Measurements from ENCODE around the gene FUT4. TPM values are rescaled to one million over a fixed set of nuclear protein-coding genes. Genes with fewer than 3 reads are reported as not detected.
"Not testable (repeated sequence)": the region's sequence is repeated elsewhere in the genome, so short reads cannot be mapped to it uniquely, and the experiment has no call there.

Gene FUT4
- total RNA-seq, 1 donor from 2014 or later: 7.2 TPM

- no peak for DNase-seq (ENCODE audit: low spot score)
- no peak for ATAC-seq
- intact Hi-C loops (cut with DNase I): no loop called here
Observed at GRCh38 chr11:94559361-94559760, 15.6 kb downstream of the FUT4 start.

GRCh38 chr11:94560834-94561233 is 17.1 kb downstream of the FUT4 start:
- DNase-seq (ENCODE audit: low spot score) (no peak), ATAC-seq (no peak)
- intact Hi-C loops (cut with DNase I): no loop called here

GRCh38 chr11:94563176-94563847 is 19.6 kb downstream of the FUT4 start:
- peak; percentile 78 for ATAC-seq
- no peak for DNase-seq (ENCODE audit: low spot score)
- intact Hi-C loops (cut with DNase I): no loop called here

GRCh38 chr11:94563848-94564467 is 20.2 kb downstream of the FUT4 start:
- DNase-seq (ENCODE audit: low spot score) (no peak), ATAC-seq (no peak)
- intact Hi-C loops (cut with DNase I): no loop called here

- intact Hi-C loops (cut with DNase I): no loop called here
- no peak for DNase-seq (ENCODE audit: low spot score)
- no peak for ATAC-seq
Observed at GRCh38 chr11:94567181-94567670, 23.5 kb downstream of the FUT4 start, which contains the start of gene PIWIL4. Gene PIWIL4 (plus strand): TSS chr11:94567368. CDS start chr11:94567519, 151 bp downstream.

- no peak for DNase-seq (ENCODE audit: low spot score)
- no peak for ATAC-seq
- intact Hi-C loops (cut with DNase I): no loop called here
Observed at GRCh38 chr11:94568200-94568599, 24.5 kb downstream of the FUT4 start.

GRCh38 chr11:94568717-94569116 is 25.0 kb downstream of the FUT4 start:
- intact Hi-C loops (cut with DNase I): no loop called here
- no peak for ATAC-seq
- DNase-seq (ENCODE audit: low spot score): no peak

- intact Hi-C loops (cut with DNase I); DNase-seq (ENCODE audit: low spot score); ATAC-seq: not testable (repeated sequence)
Observed at GRCh38 chr11:94572975-94573374, 29.3 kb downstream of the FUT4 start.

GRCh38 chr11:94574193-94574961 is 30.7 kb downstream of the FUT4 start:
- ATAC-seq (peak; percentile 26), DNase-seq (ENCODE audit: low spot score) (no peak)
- intact Hi-C loops (cut with DNase I): no loop called here

- intact Hi-C loops (cut with DNase I): no loop called here
- ATAC-seq: no peak
- no peak for DNase-seq (ENCODE audit: low spot score)
Observed at GRCh38 chr11:94576306-94576705, 32.6 kb downstream of the FUT4 start.

- no peak for DNase-seq (ENCODE audit: low spot score)
- intact Hi-C loops (cut with DNase I): no loop called here
- no peak for ATAC-seq
Observed at GRCh38 chr11:94577841-94578240, 34.1 kb downstream of the FUT4 start.

GRCh38 chr11:94581926-94582325 is 38.2 kb downstream of the FUT4 start:
- intact Hi-C loops (cut with DNase I): no loop called here
- no peak for DNase-seq (ENCODE audit: low spot score)
- ATAC-seq: no peak

- intact Hi-C loops (cut with DNase I): no loop called here
- no peak for DNase-seq (ENCODE audit: low spot score)
- ATAC-seq: no peak
Observed at GRCh38 chr11:94583213-94583865, 39.6 kb downstream of the FUT4 start.

GRCh38 chr11:94583866-94584500 is 40.3 kb downstream of the FUT4 start:
- DNase-seq (ENCODE audit: low spot score) (no peak), ATAC-seq (peak; percentile 41)
- intact Hi-C loops (cut with DNase I): no loop called here

- intact Hi-C loops (cut with DNase I): no loop called here
- DNase-seq (ENCODE audit: low spot score): no peak
- ATAC-seq: no peak
Observed at GRCh38 chr11:94584978-94585377, 41.3 kb downstream of the FUT4 start.

GRCh38 chr11:94585399-94585798 is 41.7 kb downstream of the FUT4 start:
- intact Hi-C loops (cut with DNase I): no loop called here
- DNase-seq (ENCODE audit: low spot score): no peak
- ATAC-seq: no peak

GRCh38 chr11:94586546-94586945 is 42.8 kb downstream of the FUT4 start:
- ATAC-seq (no peak), DNase-seq (ENCODE audit: low spot score) (no peak)
- intact Hi-C loops (cut with DNase I): no loop called here

GRCh38 chr11:94586978-94587377 is 43.3 kb downstream of the FUT4 start:
- intact Hi-C loops (cut with DNase I): no loop called here
- ATAC-seq (no peak), DNase-seq (ENCODE audit: low spot score) (no peak)

- DNase-seq (ENCODE audit: low spot score) (no peak), ATAC-seq (no peak)
- intact Hi-C loops (cut with DNase I): no loop called here
Observed at GRCh38 chr11:94588366-94588942, 44.7 kb downstream of the FUT4 start.

Measured in sciatic nerve (tissue), 2 donors.